UCSD-AML1 (cell line): ENCODE data around the gene AGAP1.

ENCODE experiments used
- DNase-seq: peaks from one replicate; lab custom pipeline; 2025; ENCODE audit not compliant: unreplicated experiment; lab: John Stamatoyannopoulos, UW

The AGAP1 gene

GRCh38 chr2:236103981-236104380, 610.1 kb downstream of the AGAP1 start:
- no peak for DNase-seq

DNA sequence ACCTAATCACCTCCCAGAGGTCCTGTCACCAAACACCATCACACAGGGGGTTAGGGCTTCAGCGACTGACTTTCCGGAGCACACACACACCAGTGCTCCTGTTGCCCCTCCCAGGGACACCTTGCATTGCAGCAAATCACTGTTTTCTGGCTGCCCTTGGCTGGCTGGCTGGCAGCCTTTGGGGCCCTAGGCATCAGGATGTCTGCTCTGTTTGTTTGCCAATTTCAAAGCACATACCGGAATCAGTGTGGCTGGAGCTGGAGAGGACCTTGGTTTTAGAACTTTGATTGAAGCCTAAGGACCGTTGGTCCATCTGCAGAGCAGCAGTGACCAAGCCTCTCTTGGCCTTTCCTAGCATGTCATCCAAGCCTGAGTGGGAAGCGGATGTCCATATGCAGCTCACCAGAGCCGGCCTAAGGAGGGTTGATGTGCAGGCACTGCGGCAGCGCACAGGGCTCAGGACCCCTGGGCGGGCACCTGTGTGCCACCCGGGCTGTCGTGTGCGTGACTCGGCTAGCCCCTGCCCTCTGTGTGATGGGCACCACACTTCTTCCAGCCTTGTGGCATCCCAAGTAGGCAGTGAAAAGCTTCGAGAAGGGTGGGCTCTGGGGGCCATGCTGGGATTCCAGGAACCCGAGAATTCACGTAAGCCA, 612.2 kb downstream of the AGAP1 start:
- DNase-seq = no peak

DNA sequence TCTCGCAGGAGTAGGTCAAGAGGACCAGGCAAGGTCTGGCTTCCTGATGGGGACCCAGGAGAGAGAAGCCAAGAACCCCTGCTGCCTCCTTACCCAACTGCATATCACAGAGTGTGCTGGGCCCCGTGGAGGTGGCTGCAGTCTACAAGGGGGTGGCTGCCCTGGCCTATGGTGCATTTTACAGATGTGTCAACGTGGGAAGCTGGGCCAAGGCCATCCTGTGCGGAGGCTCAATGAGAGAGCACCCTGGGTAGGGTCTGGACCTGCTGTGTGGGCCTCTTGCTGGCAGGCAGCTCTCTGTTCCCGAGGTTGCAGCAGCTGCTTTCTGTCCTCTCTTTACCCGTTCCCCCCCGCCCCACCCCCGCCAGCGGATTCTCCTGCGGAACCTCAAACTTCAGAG, 612.9 kb downstream of the AGAP1 start:
- no peak for DNase-seq

GRCh38 chr2:236107536-236107935, 613.7 kb downstream of the AGAP1 start:
- DNase-seq = no peak

GRCh38 chr2:236107942-236108625, 614.2 kb downstream of the AGAP1 start:
- DNase-seq = no peak

GRCh38 chr2:236109061-236109460, 615.2 kb downstream of the AGAP1 start:
- DNase-seq = no peak

DNA sequence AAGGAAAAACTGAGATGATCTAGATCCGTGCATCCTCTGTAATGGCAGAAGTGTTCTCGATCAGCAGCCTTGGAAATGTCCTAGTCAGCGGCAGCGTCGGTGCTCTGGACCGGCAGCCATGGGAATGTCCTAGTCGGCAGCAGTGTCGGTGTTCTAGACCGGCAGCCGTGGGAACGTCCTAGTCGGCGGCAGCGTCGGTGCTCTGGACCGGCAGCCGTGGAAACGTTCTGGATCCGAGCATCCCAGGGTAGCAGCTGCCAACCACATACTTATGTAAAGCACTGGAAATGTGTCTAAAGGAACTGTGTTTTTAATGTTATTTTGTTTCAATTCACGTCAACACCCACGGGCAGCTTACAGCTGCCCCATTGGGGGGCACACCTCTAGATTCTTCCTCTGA, 615.6 kb downstream of the AGAP1 start:
- no peak for DNase-seq

- no peak for DNase-seq
Measured at GRCh38 chr2:236112466-236112865, 618.6 kb downstream of the AGAP1 start.

- DNase-seq = no peak
Measured at GRCh38 chr2:236113425-236113824, 619.6 kb downstream of the AGAP1 start.

GRCh38 chr2:236113948-236114347, 620.1 kb downstream of the AGAP1 start:
- DNase-seq = no peak

DNA sequence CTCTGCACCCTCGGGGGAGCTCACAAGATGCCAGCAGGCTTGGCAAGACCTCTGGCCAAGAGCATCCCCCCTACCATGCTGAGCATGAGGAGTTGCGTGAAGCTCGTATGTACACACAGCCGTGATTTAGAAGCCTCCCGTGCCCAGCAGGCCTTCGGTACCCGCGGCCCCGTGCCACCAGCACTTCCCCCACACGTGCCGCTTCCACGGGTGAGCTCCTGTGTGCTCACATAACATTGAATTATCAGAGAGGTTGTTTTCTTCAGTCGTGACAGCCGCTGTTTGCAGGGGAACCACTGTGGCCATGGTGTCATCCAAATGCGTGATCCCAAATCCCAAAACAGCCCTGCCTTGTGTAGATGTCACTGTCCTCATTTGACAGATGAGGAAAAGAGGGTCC, 621.1 kb downstream of the AGAP1 start:
- DNase-seq = no peak

DNA sequence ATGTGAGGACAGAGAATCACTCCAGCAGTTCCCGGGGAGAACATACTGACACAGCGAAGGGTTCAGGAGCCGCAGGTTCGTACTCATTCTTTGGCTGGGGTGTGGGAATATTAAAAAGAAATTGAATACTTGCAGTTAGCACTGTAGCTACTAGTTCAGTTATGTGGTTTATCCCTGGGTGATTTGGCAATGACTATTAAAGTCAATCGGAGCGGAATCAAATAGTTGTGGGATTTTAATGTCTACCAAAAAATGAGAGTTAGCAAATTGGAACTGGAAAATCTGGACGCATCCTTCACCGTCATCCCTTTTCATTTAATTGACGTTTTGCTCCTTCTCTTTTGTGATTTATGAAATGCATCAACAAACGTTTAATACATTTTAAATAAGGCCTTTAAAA, 623.6 kb downstream of the AGAP1 start:
- DNase-seq = no peak

DNA sequence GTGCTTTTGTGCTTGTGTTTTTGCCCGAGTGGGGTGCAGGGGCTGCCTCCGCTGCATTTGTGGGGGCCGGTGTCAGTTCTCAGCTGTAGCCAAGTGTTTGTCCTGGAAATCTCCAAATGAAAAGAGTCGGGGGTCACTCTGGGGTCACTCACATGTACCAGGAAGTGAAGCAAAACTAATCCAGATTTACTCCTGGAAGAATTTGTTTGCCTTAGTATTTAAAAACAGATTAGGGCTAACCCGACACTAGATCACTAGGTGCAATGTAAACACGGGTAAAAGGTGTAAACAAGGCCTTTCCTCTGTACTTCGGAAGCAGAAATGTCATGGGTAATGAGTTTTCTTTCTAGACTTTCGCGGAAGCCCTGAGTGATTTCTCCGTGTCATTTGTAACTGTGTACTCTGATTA, 624.0 kb downstream of the AGAP1 start:
- no peak for DNase-seq

DNA sequence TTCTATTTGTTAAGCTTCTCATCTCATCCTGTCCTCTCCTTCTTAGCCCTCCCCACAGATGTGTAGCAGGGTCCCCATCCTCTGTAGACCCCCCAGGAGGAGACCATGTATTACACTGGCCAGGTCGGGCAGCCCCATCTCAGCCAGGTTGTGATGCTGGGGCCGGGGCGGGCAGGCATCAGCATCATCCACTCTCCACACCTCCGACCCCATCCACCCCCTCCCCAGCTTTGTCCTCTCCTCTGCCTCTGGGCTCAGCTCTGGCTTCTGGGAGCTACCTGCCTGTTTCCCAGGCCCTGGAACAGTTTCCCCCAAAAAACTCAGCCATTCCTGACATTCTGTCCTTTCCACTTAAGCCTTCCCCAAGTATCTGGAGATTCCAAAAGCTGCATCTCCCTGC, 625.2 kb downstream of the AGAP1 start:
- DNase-seq = no peak

GRCh38 chr2:236119476-236119875, 625.6 kb downstream of the AGAP1 start:
- DNase-seq = no peak

GRCh38 chr2:236120141-236120601, 626.3 kb downstream of the AGAP1 start:
- no peak for DNase-seq

- no peak for DNase-seq
Measured at GRCh38 chr2:236120829-236121228, 627.0 kb downstream of the AGAP1 start.

DNA sequence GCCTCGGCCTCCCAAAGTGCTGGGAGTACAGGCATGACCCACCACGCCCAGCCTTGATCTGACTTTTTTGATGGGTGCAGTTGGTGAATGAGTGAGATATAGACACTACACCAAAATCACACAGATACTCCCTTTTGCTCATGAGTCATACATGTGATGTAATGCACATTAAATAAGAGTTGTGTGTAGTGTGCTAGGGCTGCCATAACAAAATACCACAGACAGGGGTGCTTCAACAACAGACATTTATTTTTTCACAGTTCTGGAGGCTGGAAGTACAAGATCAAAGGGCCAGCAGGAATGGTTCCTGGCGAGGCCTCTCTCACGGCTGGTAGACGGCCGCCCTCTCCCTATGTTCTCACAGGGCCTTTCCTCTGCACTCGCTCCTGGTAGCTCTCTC, 627.7 kb downstream of the AGAP1 start:
- DNase-seq = no peak

DNA sequence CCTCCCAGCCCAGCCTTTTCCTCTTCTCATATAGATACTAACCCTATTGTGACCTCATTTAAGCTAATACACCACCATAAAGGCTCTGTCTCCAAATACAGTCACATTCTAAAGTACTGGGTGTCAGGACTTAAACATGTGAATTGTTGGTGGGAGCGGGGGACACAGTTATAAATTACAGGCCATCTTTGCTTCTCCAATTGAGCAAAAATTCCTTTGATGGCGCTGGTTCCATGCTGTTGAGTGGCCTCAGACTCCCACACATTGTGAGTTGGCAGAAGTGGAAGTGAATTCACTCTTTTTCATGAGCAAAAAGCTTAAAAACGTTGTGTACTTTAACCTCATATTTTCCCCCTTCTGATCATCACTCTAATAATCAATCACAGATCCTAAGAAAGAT, 628.4 kb downstream of the AGAP1 start:
- no peak for DNase-seq

- no peak for DNase-seq
Measured at GRCh38 chr2:236123716-236124115, 629.9 kb downstream of the AGAP1 start.

- DNase-seq = no peak
Measured at GRCh38 chr2:236124182-236124893, 630.5 kb downstream of the AGAP1 start.

GRCh38 chr2:236125541-236125940, 631.7 kb downstream of the AGAP1 start:
- DNase-seq = no peak
